RWPE2 (cell line): ENCODE measurements around the gene ASIC1.
A peak's percentile ranks its signal among the peaks of the same experiment; 100 is the strongest.

Experiments
- ATAC-seq: fragments of 200-7000 bp; cut with Tn5 transposase; 3 replicates; pipeline ENCODE4 v1.9.1; 2021; ENCODE audit warnings: low read depth
- DNase-seq: peaks from one replicate; pipeline ENCODE4 v3.0.0-alpha.2; 2020; ENCODE audit warnings: low spot score
- H3K27ac ChIP-seq: fragments of 450-650 bp; 2 replicates; pipeline ENCODE4 v1.5.1; 2017; ENCODE audit warnings: mild to moderate bottlenecking; ENCODE audit not compliant: poor library complexity, severe bottlenecking
- H3K27me3 ChIP-seq: fragments of 250-450 bp; sonication (Bioruptor Pico); 2 replicates; pipeline ENCODE4 v1.5.1; 2021; ENCODE audit warnings: mild to moderate bottlenecking, moderate library complexity; ENCODE audit not compliant: insufficient read depth, poor library complexity, severe bottlenecking
- H3K36me3 ChIP-seq: fragments of 250-450 bp; sonication (Bioruptor Pico); 2 replicates; pipeline ENCODE4 v1.5.1; 2020; ENCODE audit warnings: low read depth, mild to moderate bottlenecking, moderate library complexity
- H3K4me1 ChIP-seq: fragments of 250-450 bp; sonication (Bioruptor Pico); 2 replicates; pipeline ENCODE4 v1.5.1; 2021; ENCODE audit warnings: mild to moderate bottlenecking, moderate library complexity; ENCODE audit not compliant: insufficient read depth, poor library complexity, severe bottlenecking
- H3K4me3 ChIP-seq: fragments of 250-450 bp; sonication (Bioruptor Pico); 2 replicates; pipeline ENCODE4 v1.5.1; 2021; ENCODE audit warnings: mild to moderate bottlenecking, moderate library complexity; ENCODE audit not compliant: severe bottlenecking
- H3K9me3 ChIP-seq: fragments of 250-450 bp; sonication (Bioruptor Pico); 2 replicates; pipeline ENCODE4 v1.5.1; 2021; ENCODE audit warnings: mild to moderate bottlenecking, moderate library complexity; ENCODE audit not compliant: severe bottlenecking
- TF ChIP-seq, protein P1 (sequence below): fragments of 450-650 bp; IDR thresholded peaks from one replicate; pipeline ENCODE4 v1.5.1; 2017; ENCODE audit warnings: mild to moderate bottlenecking, moderate library complexity; ENCODE audit not compliant: poor library complexity, severe bottlenecking

The ASIC1 gene

GRCh38 chr12:50062728-50063460, 5.5 kb downstream of the ASIC1 start:
- no peaks in the 10 kb centered on the region for H3K27me3 ChIP-seq
- H3K4me3 ChIP-seq, result no peak overlapping the region
- TF ChIP-seq, protein P1, sequence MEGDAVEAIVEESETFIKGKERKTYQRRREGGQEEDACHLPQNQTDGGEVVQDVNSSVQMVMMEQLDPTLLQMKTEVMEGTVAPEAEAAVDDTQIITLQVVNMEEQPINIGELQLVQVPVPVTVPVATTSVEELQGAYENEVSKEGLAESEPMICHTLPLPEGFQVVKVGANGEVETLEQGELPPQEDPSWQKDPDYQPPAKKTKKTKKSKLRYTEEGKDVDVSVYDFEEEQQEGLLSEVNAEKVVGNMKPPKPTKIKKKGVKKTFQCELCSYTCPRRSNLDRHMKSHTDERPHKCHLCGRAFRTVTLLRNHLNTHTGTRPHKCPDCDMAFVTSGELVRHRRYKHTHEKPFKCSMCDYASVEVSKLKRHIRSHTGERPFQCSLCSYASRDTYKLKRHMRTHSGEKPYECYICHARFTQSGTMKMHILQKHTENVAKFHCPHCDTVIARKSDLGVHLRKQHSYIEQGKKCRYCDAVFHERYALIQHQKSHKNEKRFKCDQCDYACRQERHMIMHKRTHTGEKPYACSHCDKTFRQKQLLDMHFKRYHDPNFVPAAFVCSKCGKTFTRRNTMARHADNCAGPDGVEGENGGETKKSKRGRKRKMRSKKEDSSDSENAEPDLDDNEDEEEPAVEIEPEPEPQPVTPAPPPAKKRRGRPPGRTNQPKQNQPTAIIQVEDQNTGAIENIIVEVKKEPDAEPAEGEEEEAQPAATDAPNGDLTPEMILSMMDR, result no peak
- H3K27ac ChIP-seq, result no peak overlapping the region
- no peak for DNase-seq
- peak; percentile 52; the same call in 2 of the 3 replicates for ATAC-seq
- H3K36me3 ChIP-seq, result no peaks in the 10 kb centered on the region
- H3K9me3 ChIP-seq, result no peaks in the 10 kb centered on the region
- peaks cover 4% of the 10 kb centered on the region for H3K4me1 ChIP-seq

- no peak for DNase-seq
- no peaks in the 10 kb centered on the region for H3K9me3 ChIP-seq
- no peak overlapping the region for H3K27ac ChIP-seq
These were observed 8.4 kb downstream of the ASIC1 start for GRCh38 chr12:50065726-50066310.

DNA sequence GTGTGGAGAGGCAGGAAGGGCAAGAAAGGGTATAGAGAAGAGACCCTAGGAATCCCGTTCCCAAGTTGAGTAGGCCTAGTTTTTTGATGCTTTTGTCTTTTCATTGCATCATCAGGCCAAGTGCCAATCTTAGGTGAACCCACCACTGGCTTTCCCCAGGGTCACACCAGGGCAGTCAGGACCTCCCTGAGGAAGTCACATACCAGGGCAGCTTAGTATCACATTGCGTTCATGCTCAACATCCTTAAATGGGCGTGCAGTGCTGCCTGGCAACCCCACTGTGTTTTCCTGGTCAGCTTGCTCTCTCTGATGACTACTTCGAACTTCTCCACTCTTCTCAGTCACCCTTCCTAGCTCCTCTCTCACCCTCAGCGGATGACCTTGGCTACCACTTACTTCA, 9.0 kb downstream of the ASIC1 start:
- no peak overlapping the region for H3K4me3 ChIP-seq
- no peaks in the 10 kb centered on the region for H3K27me3 ChIP-seq
- DNase-seq (peak; percentile 51), ATAC-seq (peak; percentile 63)
- H3K9me3 ChIP-seq, result no peaks in the 10 kb centered on the region
- H3K27ac ChIP-seq, result no peak overlapping the region
- TF ChIP-seq, protein P1, result no peak
- no peaks in the 10 kb centered on the region for H3K36me3 ChIP-seq
- peaks cover 4% of the 10 kb centered on the region for H3K4me1 ChIP-seq

More at GRCh38 chr12:50065726-50066310, 8.4 kb downstream of the ASIC1 start:
- no peak for ATAC-seq
- Histone ChIP-seq H3K4me3 (no peak overlapping the region), H3K36me3 (no peaks in the 10 kb centered on the region), H3K4me1 (peaks cover 4% of the 10 kb centered on the region), H3K27me3 (no peaks in the 10 kb centered on the region)
- TF ChIP-seq, protein P1, result no peak

DNA sequence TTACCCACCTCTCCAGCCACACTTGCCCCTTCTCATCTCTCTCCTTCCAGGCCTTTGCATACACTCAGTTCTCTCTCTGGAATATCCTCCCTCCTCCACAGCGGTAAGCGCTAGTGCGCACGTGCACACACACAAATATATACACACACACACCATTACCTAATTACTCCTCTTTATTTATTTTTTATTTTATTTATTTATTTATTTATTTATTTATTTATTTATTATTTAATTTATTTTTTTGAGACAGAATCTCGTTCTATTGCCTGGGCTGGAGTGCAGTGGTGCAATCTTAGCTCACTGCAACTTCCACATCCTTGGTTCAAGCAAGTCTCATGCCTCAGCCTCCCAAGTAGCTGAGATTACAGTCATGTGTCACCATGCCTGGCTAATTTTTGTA, 11.7 kb downstream of the ASIC1 start:
- no peak overlapping the region for H3K4me3 ChIP-seq
- no peaks in the 10 kb centered on the region for H3K9me3 ChIP-seq
- TF ChIP-seq, protein P1, result no peak
- no peak for DNase-seq
- H3K4me1 ChIP-seq, result no peaks in the 10 kb centered on the region
- H3K27ac ChIP-seq, result no peak overlapping the region
- no peaks in the 10 kb centered on the region for H3K27me3 ChIP-seq
- no peaks in the 10 kb centered on the region for H3K36me3 ChIP-seq
- no peak for ATAC-seq

- Histone ChIP-seq H3K9me3 (no peaks in the 10 kb centered on the region), H3K27ac (no peak overlapping the region), H3K27me3 (no peaks in the 10 kb centered on the region), H3K4me1 (no peaks in the 10 kb centered on the region), H3K36me3 (no peaks in the 10 kb centered on the region), H3K4me3 (no peak overlapping the region)
- TF ChIP-seq, protein P1, result no peak
- DNase-seq (no peak), ATAC-seq (no peak)
These were observed 12.1 kb downstream of the ASIC1 start for GRCh38 chr12:50069539-50069938.
